Ectodermal cell (in vitro differentiated cells): ENCODE measurements around the gene CPLANE2.
"Not testable (repeated sequence)": the region's sequence is repeated elsewhere in the genome, so short reads cannot be mapped to it uniquely, and the experiment has no call there.

Experiments used
- H3K27ac ChIP-seq: 2 replicates; pipeline ENCODE4 v1.7.0; 2013; ENCODE audit warnings: mild to moderate bottlenecking, low read depth, low read length; ENCODE audit not compliant: insufficient read depth, poor library complexity, severe bottlenecking
- H3K27me3 ChIP-seq: 2 replicates; pipeline ENCODE4 v1.7.0; 2013; ENCODE audit warnings: mild to moderate bottlenecking, low read length; ENCODE audit not compliant: insufficient read depth, control insufficient read depth, poor library complexity, severe bottlenecking
- H3K36me3 ChIP-seq: one replicate; pipeline ENCODE4 v1.7.0; 2013; ENCODE audit warnings: low read length; ENCODE audit not compliant: control insufficient read depth, insufficient read depth
- H3K4me1 ChIP-seq: one replicate; pipeline ENCODE4 v1.7.0; 2013; ENCODE audit warnings: low read length; ENCODE audit not compliant: control insufficient read depth, insufficient read depth
- H3K4me3 ChIP-seq: 2 replicates; pipeline ENCODE4 v1.7.0; 2013; ENCODE audit warnings: low read depth, low read length, control low read depth; ENCODE audit not compliant: insufficient read depth
- H3K9me3 ChIP-seq: 2 replicates; pipeline ENCODE4 v1.7.0; 2013; ENCODE audit warnings: mild to moderate bottlenecking, low read length, moderate library complexity; ENCODE audit not compliant: control insufficient read depth
- WGBS, 2 experiments: methylation state at CpG; one replicate each; pipeline ENCODE4 v1.1.7; 2013; ENCODE audit warnings: missing lambda C conversion rate in 2 of 2; 5-methylcytosine and 5-hydroxymethylcytosine counted together

CPLANE2 gene

GRCh38 chr1:16204634-16205333 is 32.2 kb downstream of the CPLANE2 start:
- peaks cover 9% of the 10 kb centered on the region for H3K4me1 ChIP-seq
- no peak overlapping the region for H3K27ac ChIP-seq
- peaks cover 19% of the 10 kb centered on the region for H3K27me3 ChIP-seq
- 77 to 82% methylated on average over 12 of the region's 12 CpGs for WGBS, 2 experiments
- no peaks in the 10 kb centered on the region for H3K9me3 ChIP-seq
- H3K4me3 ChIP-seq: no peak overlapping the region
- H3K36me3 ChIP-seq: no peaks in the 10 kb centered on the region

GRCh38 chr1:16204216-16204615 is 32.8 kb downstream of the CPLANE2 start:
- Histone ChIP-seq H3K9me3 (no peaks in the 10 kb centered on the region), H3K27me3 (peaks cover 19% of the 10 kb centered on the region), H3K27ac (no peak overlapping the region), H3K36me3 (no peaks in the 10 kb centered on the region), H3K4me1 (peaks cover 7% of the 10 kb centered on the region), H3K4me3 (no peak overlapping the region)
- 88 to 96% methylated on average over 2 of the region's 2 CpGs for WGBS, 2 experiments

- Histone ChIP-seq H3K4me3 (no peak overlapping the region), H3K36me3 (no peaks in the 10 kb centered on the region), H3K9me3 (no peaks in the 10 kb centered on the region), H3K27me3 (peaks cover 15% of the 10 kb centered on the region), H3K4me1 (peaks cover 7% of the 10 kb centered on the region), H3K27ac (no peak overlapping the region)
- 75 to 82% methylated on average over 3 of the region's 3 CpGs for WGBS, 2 experiments
These were observed 33.4 kb downstream of the CPLANE2 start for GRCh38 chr1:16203550-16203949.

- 91 to 93% methylated on average over 24 of the region's 24 CpGs for WGBS, 2 experiments
These were observed 34.4 kb downstream of the CPLANE2 start for GRCh38 chr1:16202281-16203210.

GRCh38 chr1:16199700-16200099 is 37.3 kb downstream of the CPLANE2 start:
- Histone ChIP-seq H3K9me3 (no peaks in the 10 kb centered on the region), H3K36me3 (no peaks in the 10 kb centered on the region), H3K27me3 (no peaks in the 10 kb centered on the region), H3K4me3 (no peak overlapping the region), H3K27ac (no peak overlapping the region), H3K4me1 (no peaks in the 10 kb centered on the region)
- 64 to 75% methylated on average over 4 of the region's 4 CpGs for WGBS, 2 experiments

More at GRCh38 chr1:16202281-16203210, 34.4 kb downstream of the CPLANE2 start:
- H3K27ac ChIP-seq: no peak overlapping the region
- H3K4me3 ChIP-seq: no peak overlapping the region
- H3K27me3 ChIP-seq: peaks cover 6% of the 10 kb centered on the region
- H3K4me1 ChIP-seq: peaks cover 7% of the 10 kb centered on the region
- no peaks in the 10 kb centered on the region for H3K36me3 ChIP-seq
- H3K9me3 ChIP-seq: no peaks in the 10 kb centered on the region

- Histone ChIP-seq H3K4me1 (no peaks in the 10 kb centered on the region), H3K27ac (no peak overlapping the region), H3K36me3 (no peaks in the 10 kb centered on the region), H3K9me3 (no peaks in the 10 kb centered on the region), H3K27me3 (no peaks in the 10 kb centered on the region), H3K4me3 (no peak overlapping the region)
- WGBS, 2 experiments: 77 to 92% methylated on average over 1 of the region's 1 CpG
These were observed 37.9 kb downstream of the CPLANE2 start for GRCh38 chr1:16199157-16199501.

- WGBS, 2 experiments: 94 to 95% methylated on average over 8 of the region's 8 CpGs
- no peaks in the 10 kb centered on the region for H3K27me3 ChIP-seq
- H3K36me3 ChIP-seq: no peaks in the 10 kb centered on the region
- no peak overlapping the region for H3K4me3 ChIP-seq
- H3K9me3 ChIP-seq: no peaks in the 10 kb centered on the region
- H3K27ac ChIP-seq: no peak overlapping the region
- H3K4me1 ChIP-seq: no peaks in the 10 kb centered on the region
These were observed 38.4 kb downstream of the CPLANE2 start for GRCh38 chr1:16198444-16199156.

DNA sequence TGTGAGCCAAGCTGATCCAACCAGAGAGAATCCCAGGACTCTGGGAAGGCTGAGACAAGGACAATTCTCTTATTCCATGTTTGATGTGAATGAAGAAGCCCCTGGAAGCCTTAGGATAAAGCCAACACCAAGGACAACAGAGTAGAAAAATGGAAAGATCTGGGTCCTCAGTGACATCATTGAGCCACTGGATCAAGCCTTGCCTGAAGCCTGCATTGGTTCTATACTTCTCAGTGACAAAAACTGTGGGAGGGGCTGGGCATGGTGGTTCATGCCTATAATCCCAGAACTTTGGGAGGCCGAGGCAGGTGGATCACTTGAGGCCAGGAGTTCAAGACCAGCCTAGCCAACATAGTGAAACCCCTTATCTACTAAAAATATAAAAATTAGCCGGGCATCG is 40.1 kb downstream of the CPLANE2 start:
- H3K27ac ChIP-seq: no peak overlapping the region
- H3K4me3 ChIP-seq: no peak overlapping the region
- H3K36me3 ChIP-seq: no peaks in the 10 kb centered on the region
- 83 to 88% methylated on average over 3 of the region's 3 CpGs for WGBS, 2 experiments
- H3K4me1 ChIP-seq: no peaks in the 10 kb centered on the region
- no peaks in the 10 kb centered on the region for H3K27me3 ChIP-seq
- no peaks in the 10 kb centered on the region for H3K9me3 ChIP-seq

DNA sequence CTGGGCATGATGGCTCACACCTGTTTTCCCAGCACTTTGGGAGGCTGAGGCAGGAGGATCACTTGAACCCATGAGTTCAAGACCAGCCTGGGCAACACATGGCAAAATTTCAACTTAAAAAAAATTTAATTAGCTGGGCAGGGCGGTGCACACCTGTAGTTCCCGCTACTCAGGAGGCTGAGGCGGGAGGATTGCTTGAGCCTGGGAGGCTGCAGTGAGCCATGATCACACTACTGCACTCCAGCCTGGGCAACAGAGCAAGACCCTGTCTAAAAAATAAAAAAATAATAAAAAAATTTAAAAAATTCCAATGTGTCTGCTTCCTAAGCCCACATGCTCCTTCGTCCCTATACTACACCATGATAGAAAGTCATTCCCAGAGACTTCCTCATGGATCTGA is 40.8 kb downstream of the CPLANE2 start:
- H3K9me3 ChIP-seq, H3K36me3 ChIP-seq, H3K4me1 ChIP-seq, H3K27ac ChIP-seq, H3K4me3 ChIP-seq, H3K27me3 ChIP-seq: not testable (repeated sequence)
- WGBS, 2 experiments: 94 to 95% methylated on average over 4 of the region's 4 CpGs

GRCh38 chr1:16195518-16195905 is 41.5 kb downstream of the CPLANE2 start:
- H3K4me1 ChIP-seq: no peaks in the 10 kb centered on the region
- no peaks in the 10 kb centered on the region for H3K27me3 ChIP-seq
- H3K36me3 ChIP-seq: no peaks in the 10 kb centered on the region
- no peak overlapping the region for H3K4me3 ChIP-seq
- WGBS, 2 experiments: 91 to 93% methylated on average over 7 of the region's 7 CpGs
- H3K9me3 ChIP-seq: no peaks in the 10 kb centered on the region
- H3K27ac ChIP-seq: no peak overlapping the region
